MM.1S (cell line): Measurements from ENCODE around the gene GRIK5.

Experiments used
- DNase-seq: peaks from one replicate; pipeline ENCODE4 v3.0.0-alpha.2; 2015
- H2AFZ ChIP-seq: fragments of 300-600 bp; sonication (generic); 2 replicates; pipeline ENCODE4 v1.6.0; 2016; ENCODE audit warnings: antibody characterized with exemption, low read length
- H3F3A ChIP-seq: fragments of 300-600 bp; sonication (generic); 2 replicates; pipeline ENCODE4 v1.6.1; 2016; ENCODE audit warnings: mild to moderate bottlenecking, antibody characterized with exemption, low read length, moderate library complexity, mixed read lengths; ENCODE audit not compliant: insufficient read depth
- H3K27ac ChIP-seq: fragments of 300-600 bp; sonication (generic); 2 replicates; pipeline ENCODE4 v1.5.1; 2016; ENCODE audit warnings: mild to moderate bottlenecking, low read length
- H3K27me3 ChIP-seq: fragments of 300-600 bp; sonication (generic); replicated peaks from 2 replicates; pipeline ENCODE4 v1.6.0; 2016; ENCODE audit warnings: low read length; ENCODE audit not compliant: insufficient read depth
- H3K36me3 ChIP-seq: fragments of 300-600 bp; sonication (generic); replicated peaks from 2 replicates; pipeline ENCODE4 v1.6.1; 2016; ENCODE audit warnings: mild to moderate bottlenecking, low read length, mixed read lengths; ENCODE audit not compliant: insufficient read depth
- H3K4me1 ChIP-seq: fragments of 300-600 bp; sonication (generic); 2 replicates; pipeline ENCODE4 v1.6.1; 2016; ENCODE audit warnings: low read length, mixed read lengths
- H3K4me2 ChIP-seq: fragments of 300-600 bp; sonication (generic); 2 replicates; pipeline ENCODE4 v1.6.0; 2016; ENCODE audit warnings: low read depth, low read length
- H3K4me3 ChIP-seq: fragments of 300-600 bp; sonication (generic); 2 replicates; pipeline ENCODE4 v1.5.1; 2016; ENCODE audit warnings: low read length, mixed read lengths
- H3K79me2 ChIP-seq: fragments of 300-600 bp; sonication (generic); 2 replicates; pipeline ENCODE4 v1.6.1; 2016; ENCODE audit warnings: mixed run types, low read length, mixed read lengths
- H3K9ac ChIP-seq: fragments of 300-600 bp; sonication (generic); 2 replicates; pipeline ENCODE4 v1.6.1; 2016; ENCODE audit warnings: low read length, mixed read lengths
- H3K9me2 ChIP-seq: fragments of 300-600 bp; sonication (generic); replicated peaks from 2 replicates; pipeline ENCODE4 v1.6.1; 2016; ENCODE audit warnings: mild to moderate bottlenecking, low read length, mixed read lengths; ENCODE audit not compliant: insufficient read depth
- H3K9me3 ChIP-seq: fragments of 300-600 bp; sonication (generic); replicated peaks from 2 replicates; pipeline ENCODE4 v1.6.1; 2016; ENCODE audit warnings: mild to moderate bottlenecking, low read length, mixed read lengths; ENCODE audit not compliant: insufficient read depth
- H4K20me1 ChIP-seq: fragments of 300-600 bp; sonication (generic); 2 replicates; pipeline ENCODE4 v1.6.1; 2016; ENCODE audit warnings: mild to moderate bottlenecking, low read length, moderate library complexity, mixed read lengths; ENCODE audit not compliant: insufficient read depth
- CTCF ChIP-seq: fragments of 300-600 bp; sonication (generic); IDR thresholded peaks from 2 replicates; pipeline ENCODE4 v1.5.1; 2016; ENCODE audit warnings: antibody characterized with exemption, low read length, mixed read lengths
- EZH2 ChIP-seq: fragments of 300-600 bp; sonication (generic); optimal IDR thresholded peaks from 2 replicates; pipeline ENCODE3; 2017; ENCODE audit warnings: low read depth, mild to moderate bottlenecking, antibody characterized with exemption, low read length, mixed read lengths
- EZH2phosphoT487 ChIP-seq: fragments of 300-600 bp; sonication (generic); IDR thresholded peaks from 2 replicates; pipeline ENCODE4 v1.6.1; 2018; ENCODE audit warnings: antibody characterized with exemption, low read length

GRIK5 gene

GRCh38 chr19:42068756-42069571, 1.0 kb downstream of the GRIK5 start:
- Histone ChIP-seq H3K36me3 (no peaks in the 10 kb centered on the region), H3K9me3 (no peaks in the 10 kb centered on the region), H3K4me2 (no peak overlapping the region), H3K4me1 (no peaks in the 10 kb centered on the region), H3K27me3 (peaks cover 57% of the 10 kb centered on the region), H3K9ac (no peak overlapping the region), H3K9me2 (no peaks in the 10 kb centered on the region), H3K27ac (no peak overlapping the region), H3F3A (no peaks in the 10 kb centered on the region), H3K79me2 (no peaks in the 10 kb centered on the region), H2AFZ (no peak overlapping the region), H3K4me3 (no peak overlapping the region), H4K20me1 (no peaks in the 10 kb centered on the region)
- DNase-seq = no peak
- no peak for TF ChIP-seq CTCF
- TF ChIP-seq EZH2phosphoT487 = no peak
- TF ChIP-seq EZH2 = no peak

GRCh38 chr19:42068361-42068755, 1.6 kb downstream of the GRIK5 start:
- H3K27ac ChIP-seq = no peak overlapping the region
- H3F3A ChIP-seq = no peaks in the 10 kb centered on the region
- H3K27me3 ChIP-seq = peaks cover 57% of the 10 kb centered on the region
- H3K9ac ChIP-seq = no peak overlapping the region
- H3K9me2 ChIP-seq = no peaks in the 10 kb centered on the region
- H3K9me3 ChIP-seq = no peaks in the 10 kb centered on the region
- DNase-seq = no peak
- H3K36me3 ChIP-seq = no peaks in the 10 kb centered on the region
- no peaks in the 10 kb centered on the region for H3K79me2 ChIP-seq
- H3K4me1 ChIP-seq = no peaks in the 10 kb centered on the region
- no peak overlapping the region for H3K4me3 ChIP-seq
- no peak for TF ChIP-seq EZH2phosphoT487
- no peak for TF ChIP-seq CTCF
- TF ChIP-seq EZH2 = no peak
- no peak overlapping the region for H2AFZ ChIP-seq
- H3K4me2 ChIP-seq = no peak overlapping the region
- H4K20me1 ChIP-seq = no peaks in the 10 kb centered on the region

GRCh38 chr19:42067315-42067888, 2.6 kb downstream of the GRIK5 start:
- H4K20me1 ChIP-seq = no peaks in the 10 kb centered on the region
- no peak overlapping the region for H3K27ac ChIP-seq

More at GRCh38 chr19:42067315-42067888, 2.6 kb downstream of the GRIK5 start:
- Histone ChIP-seq H3K79me2 (no peaks in the 10 kb centered on the region), H2AFZ (no peak overlapping the region), H3F3A (no peaks in the 10 kb centered on the region), H3K27me3 (peaks cover 57% of the 10 kb centered on the region), H3K4me2 (no peak overlapping the region), H3K9me2 (no peaks in the 10 kb centered on the region), H3K4me1 (no peaks in the 10 kb centered on the region), H3K9me3 (no peaks in the 10 kb centered on the region), H3K4me3 (no peak overlapping the region), H3K36me3 (no peaks in the 10 kb centered on the region), H3K9ac (no peak overlapping the region)
- DNase-seq = no peak
- TF ChIP-seq EZH2 (no peak), EZH2phosphoT487 (no peak), CTCF (no peak)
